ENCODE measurements around the gene NEIL3. TPM values are rescaled to one million over a fixed set of nuclear protein-coding genes. Genes with fewer than 3 reads are reported as not detected.
A peak's percentile ranks its signal among the peaks of the same experiment; 100 is the strongest.

NEIL3 gene
- 0.08 TPM for total RNA-seq

GRCh38 chr4:177309522-177310371 is at the start of gene NEIL3:
Gene NEIL3 (plus strand): TSS chr4:177309874. CDS start chr4:177309954, 80 bp downstream.
- peak; percentile 99 for ATAC-seq
- DNase-seq (ENCODE audit: low spot score), result peak; percentile 89

- DNase-seq (ENCODE audit: low spot score) (no peak), ATAC-seq (no peak)
Observed at GRCh38 chr4:177263818-177264217, 45.9 kb upstream of the NEIL3 start.

GRCh38 chr4:177264788-177265422 is 44.8 kb upstream of the NEIL3 start:
- DNase-seq (ENCODE audit: low spot score) (no peak), ATAC-seq (no peak)

- peak; percentile 53 for ATAC-seq
- DNase-seq (ENCODE audit: low spot score), result no peak
Observed at GRCh38 chr4:177265729-177266128, 43.9 kb upstream of the NEIL3 start.

GRCh38 chr4:177266506-177266905 is 43.2 kb upstream of the NEIL3 start:
- DNase-seq (ENCODE audit: low spot score) (no peak), ATAC-seq (no peak)

GRCh38 chr4:177267911-177268310 is 41.8 kb upstream of the NEIL3 start:
- ATAC-seq (no peak), DNase-seq (ENCODE audit: low spot score) (no peak)

- no peak for DNase-seq (ENCODE audit: low spot score)
- no peak for ATAC-seq
Observed at GRCh38 chr4:177271091-177271490, 38.6 kb upstream of the NEIL3 start.

- DNase-seq (ENCODE audit: low spot score) (no peak), ATAC-seq (no peak)
Observed at GRCh38 chr4:177271915-177272766, 37.5 kb upstream of the NEIL3 start.

- ATAC-seq, result no peak
Observed at GRCh38 chr4:177275999-177276398, 33.7 kb upstream of the NEIL3 start.

GRCh38 chr4:177281351-177281909 is 28.2 kb upstream of the NEIL3 start:
- no peak for DNase-seq (ENCODE audit: low spot score)
- no peak for ATAC-seq

More at GRCh38 chr4:177275999-177276398, 33.7 kb upstream of the NEIL3 start:
- DNase-seq (ENCODE audit: low spot score), result no peak

- no peak for DNase-seq (ENCODE audit: low spot score)
- ATAC-seq, result peak; percentile 43
Observed at GRCh38 chr4:177282284-177282835, 27.3 kb upstream of the NEIL3 start.

- ATAC-seq (no peak), DNase-seq (ENCODE audit: low spot score) (no peak)
Observed at GRCh38 chr4:177283167-177283566, 26.5 kb upstream of the NEIL3 start.

- DNase-seq (ENCODE audit: low spot score), result no peak
- ATAC-seq, result no peak
Observed at GRCh38 chr4:177285953-177286352, 23.7 kb upstream of the NEIL3 start.

GRCh38 chr4:177287255-177287654 is 22.4 kb upstream of the NEIL3 start:
- no peak for ATAC-seq
- no peak for DNase-seq (ENCODE audit: low spot score)

GRCh38 chr4:177288335-177288734 is 21.3 kb upstream of the NEIL3 start:
- ATAC-seq, result no peak
- DNase-seq (ENCODE audit: low spot score), result no peak

- no peak for ATAC-seq
- no peak for DNase-seq (ENCODE audit: low spot score)
Observed at GRCh38 chr4:177290780-177291179, 18.9 kb upstream of the NEIL3 start.

- no peak for DNase-seq (ENCODE audit: low spot score)
- ATAC-seq, result no peak
Observed at GRCh38 chr4:177292171-177292570, 17.5 kb upstream of the NEIL3 start.

- DNase-seq (ENCODE audit: low spot score) (no peak), ATAC-seq (no peak)
Observed at GRCh38 chr4:177293208-177294033, 16.3 kb upstream of the NEIL3 start.

GRCh38 chr4:177297785-177298391 is 11.8 kb upstream of the NEIL3 start:
- no peak for DNase-seq (ENCODE audit: low spot score)
- no peak for ATAC-seq

Data from left lobe of liver (tissue), 2 donors.